Measurements from ENCODE around the gene MCCC2.

DNA sequence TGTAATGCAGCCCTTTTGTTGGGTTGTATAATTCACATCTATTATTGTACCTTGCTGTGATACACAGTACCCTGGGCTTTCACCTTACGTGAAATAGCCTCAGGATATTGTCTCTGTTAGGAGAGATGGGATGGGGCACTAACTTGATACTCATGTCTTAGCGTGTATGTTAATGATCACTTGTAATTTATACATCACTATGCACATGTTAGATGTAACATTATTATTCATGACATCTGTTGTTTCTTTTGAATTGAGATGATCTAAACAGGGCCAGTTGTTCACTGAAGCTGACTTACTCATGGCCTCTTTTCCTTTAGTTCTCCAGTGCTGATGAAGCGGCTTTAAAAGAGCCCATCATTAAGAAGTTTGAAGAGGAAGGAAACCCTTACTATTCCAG is 65.2 kb downstream of the MCCC2 start:
- TF ChIP-seq POLR2A (IDR thresholded peaks at IDR 0.05), result no peak
- TF ChIP-seq, protein P1, sequence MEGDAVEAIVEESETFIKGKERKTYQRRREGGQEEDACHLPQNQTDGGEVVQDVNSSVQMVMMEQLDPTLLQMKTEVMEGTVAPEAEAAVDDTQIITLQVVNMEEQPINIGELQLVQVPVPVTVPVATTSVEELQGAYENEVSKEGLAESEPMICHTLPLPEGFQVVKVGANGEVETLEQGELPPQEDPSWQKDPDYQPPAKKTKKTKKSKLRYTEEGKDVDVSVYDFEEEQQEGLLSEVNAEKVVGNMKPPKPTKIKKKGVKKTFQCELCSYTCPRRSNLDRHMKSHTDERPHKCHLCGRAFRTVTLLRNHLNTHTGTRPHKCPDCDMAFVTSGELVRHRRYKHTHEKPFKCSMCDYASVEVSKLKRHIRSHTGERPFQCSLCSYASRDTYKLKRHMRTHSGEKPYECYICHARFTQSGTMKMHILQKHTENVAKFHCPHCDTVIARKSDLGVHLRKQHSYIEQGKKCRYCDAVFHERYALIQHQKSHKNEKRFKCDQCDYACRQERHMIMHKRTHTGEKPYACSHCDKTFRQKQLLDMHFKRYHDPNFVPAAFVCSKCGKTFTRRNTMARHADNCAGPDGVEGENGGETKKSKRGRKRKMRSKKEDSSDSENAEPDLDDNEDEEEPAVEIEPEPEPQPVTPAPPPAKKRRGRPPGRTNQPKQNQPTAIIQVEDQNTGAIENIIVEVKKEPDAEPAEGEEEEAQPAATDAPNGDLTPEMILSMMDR (IDR thresholded peaks at IDR 0.05 in 8 of 11, conservative IDR thresholded peaks at IDR 0.05 in 3 of 11), result no peak
- no peak for TF ChIP-seq POLR2AphosphoS5 (IDR thresholded peaks at IDR 0.05)

All from spleen (tissue), 7 donors.